Measurements from ENCODE around the gene PRDX3.

Gene PRDX3

DNA sequence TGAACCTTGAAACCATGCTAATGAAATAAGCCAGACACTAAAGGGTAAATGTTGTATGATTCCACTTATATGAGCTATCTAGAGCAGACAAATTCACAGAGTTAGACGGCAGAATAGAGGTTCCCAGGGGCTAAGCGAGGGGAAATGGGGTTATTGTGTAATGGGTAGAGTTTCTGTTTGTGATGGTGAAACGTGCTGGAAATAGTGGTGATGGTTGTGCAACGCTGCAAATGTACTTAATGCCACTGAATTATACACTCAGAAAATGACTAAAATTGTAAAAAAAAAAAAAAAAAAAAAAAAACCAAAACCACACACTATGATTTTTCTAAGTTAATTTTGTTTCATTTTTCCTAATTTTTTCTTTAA is 43.1 kb downstream of the PRDX3 start:
- TF ChIP-seq, protein P1, sequence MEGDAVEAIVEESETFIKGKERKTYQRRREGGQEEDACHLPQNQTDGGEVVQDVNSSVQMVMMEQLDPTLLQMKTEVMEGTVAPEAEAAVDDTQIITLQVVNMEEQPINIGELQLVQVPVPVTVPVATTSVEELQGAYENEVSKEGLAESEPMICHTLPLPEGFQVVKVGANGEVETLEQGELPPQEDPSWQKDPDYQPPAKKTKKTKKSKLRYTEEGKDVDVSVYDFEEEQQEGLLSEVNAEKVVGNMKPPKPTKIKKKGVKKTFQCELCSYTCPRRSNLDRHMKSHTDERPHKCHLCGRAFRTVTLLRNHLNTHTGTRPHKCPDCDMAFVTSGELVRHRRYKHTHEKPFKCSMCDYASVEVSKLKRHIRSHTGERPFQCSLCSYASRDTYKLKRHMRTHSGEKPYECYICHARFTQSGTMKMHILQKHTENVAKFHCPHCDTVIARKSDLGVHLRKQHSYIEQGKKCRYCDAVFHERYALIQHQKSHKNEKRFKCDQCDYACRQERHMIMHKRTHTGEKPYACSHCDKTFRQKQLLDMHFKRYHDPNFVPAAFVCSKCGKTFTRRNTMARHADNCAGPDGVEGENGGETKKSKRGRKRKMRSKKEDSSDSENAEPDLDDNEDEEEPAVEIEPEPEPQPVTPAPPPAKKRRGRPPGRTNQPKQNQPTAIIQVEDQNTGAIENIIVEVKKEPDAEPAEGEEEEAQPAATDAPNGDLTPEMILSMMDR (IDR thresholded peaks at IDR 0.05): no peak
- Mint-ChIP-seq H3K27ac (no peak overlapping the region), H3K4me3 (no peak overlapping the region), H3K4me1 (peaks cover 22% of the 10 kb centered on the region), H3K9me3 (no peaks in the 10 kb centered on the region), H3K27me3 (ENCODE audit: low read depth, poor library complexity) (no peaks in the 10 kb centered on the region), H3K36me3 (ENCODE audit: low read depth) (peaks cover 50% of the 10 kb centered on the region)
- DNase-seq: no peak

DNA sequence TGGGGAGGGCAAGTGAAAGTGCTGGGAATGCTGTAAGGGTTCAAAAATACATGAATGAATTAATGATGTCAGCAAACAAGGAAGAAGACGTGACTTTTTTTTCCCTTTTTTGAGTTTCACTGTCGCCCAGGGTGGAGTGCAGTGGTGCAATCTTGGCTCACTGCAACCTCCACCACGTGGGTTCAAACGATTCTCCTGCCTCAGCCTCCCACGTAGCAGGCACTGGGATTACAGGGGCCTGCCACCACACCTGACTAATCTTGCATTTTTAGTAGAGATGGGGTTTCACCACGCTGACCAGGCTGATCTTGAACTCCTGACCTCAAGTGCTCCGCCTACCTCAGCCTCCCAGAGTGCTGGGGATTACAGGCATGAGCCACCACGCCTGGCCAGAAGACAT is 44.7 kb downstream of the PRDX3 start:
- TF ChIP-seq, protein P1 (IDR thresholded peaks at IDR 0.05): no peak
- DNase-seq: no peak
- peaks cover 60% of the 10 kb centered on the region for H3K36me3 Mint-ChIP-seq (ENCODE audit: low read depth)
- no peaks in the 10 kb centered on the region for H3K27me3 Mint-ChIP-seq (ENCODE audit: low read depth, poor library complexity)
- peaks cover 14% of the 10 kb centered on the region for H3K4me1 Mint-ChIP-seq
- H3K9me3 Mint-ChIP-seq: no peaks in the 10 kb centered on the region
- no peak overlapping the region for H3K4me3 Mint-ChIP-seq
- H3K27ac Mint-ChIP-seq: no peak overlapping the region

DNA sequence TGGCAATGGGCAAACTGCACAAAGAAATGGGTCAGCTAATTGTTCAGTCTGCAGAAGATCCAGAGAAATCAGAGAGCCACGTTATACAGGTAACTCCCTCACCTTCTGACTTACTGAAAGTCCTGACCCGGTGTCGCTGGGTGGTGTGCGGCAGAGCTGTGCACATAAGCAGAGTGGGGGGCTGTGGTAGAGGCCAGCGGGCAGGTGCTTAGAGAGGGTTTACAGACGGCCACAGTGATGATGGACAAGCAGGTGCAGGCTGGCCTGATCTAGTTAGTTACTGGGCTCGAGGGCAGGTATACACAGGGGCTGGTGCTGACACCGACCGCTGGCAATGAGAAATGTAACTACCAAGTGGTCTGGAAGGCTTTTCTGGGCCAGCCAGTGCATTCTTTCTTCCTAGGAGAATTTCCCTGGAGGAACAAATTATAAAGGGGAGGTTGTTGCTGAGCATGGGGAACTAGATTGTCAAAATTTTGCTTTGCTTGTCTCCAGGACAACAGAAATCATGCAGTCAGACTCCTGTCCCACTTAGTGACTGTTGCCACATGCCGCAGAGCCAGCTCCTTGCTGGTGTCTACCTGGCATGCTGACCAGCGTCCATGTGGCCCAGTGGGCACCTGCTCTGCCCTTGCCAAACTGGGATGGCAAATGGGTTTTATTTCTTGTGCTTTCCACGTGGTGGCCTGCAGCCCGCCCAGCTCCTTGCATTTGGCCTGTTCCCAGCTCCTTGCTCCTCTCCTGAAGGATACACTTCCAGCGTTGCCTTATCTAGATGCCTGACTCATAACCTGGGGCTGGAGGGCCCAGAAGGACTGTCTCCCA is 45.9 kb downstream of the PRDX3 start:
- H3K4me3 Mint-ChIP-seq: no peak overlapping the region
- H3K4me1 Mint-ChIP-seq: peaks cover 7% of the 10 kb centered on the region
- H3K27me3 Mint-ChIP-seq (ENCODE audit: low read depth, poor library complexity): no peaks in the 10 kb centered on the region
- H3K27ac Mint-ChIP-seq: peak overlapping the region; percentile 64
- H3K36me3 Mint-ChIP-seq (ENCODE audit: low read depth): peaks cover 62% of the 10 kb centered on the region
- no peaks in the 10 kb centered on the region for H3K9me3 Mint-ChIP-seq
- DNase-seq: no peak
- TF ChIP-seq, protein P1 (IDR thresholded peaks at IDR 0.05): no peak

DNA sequence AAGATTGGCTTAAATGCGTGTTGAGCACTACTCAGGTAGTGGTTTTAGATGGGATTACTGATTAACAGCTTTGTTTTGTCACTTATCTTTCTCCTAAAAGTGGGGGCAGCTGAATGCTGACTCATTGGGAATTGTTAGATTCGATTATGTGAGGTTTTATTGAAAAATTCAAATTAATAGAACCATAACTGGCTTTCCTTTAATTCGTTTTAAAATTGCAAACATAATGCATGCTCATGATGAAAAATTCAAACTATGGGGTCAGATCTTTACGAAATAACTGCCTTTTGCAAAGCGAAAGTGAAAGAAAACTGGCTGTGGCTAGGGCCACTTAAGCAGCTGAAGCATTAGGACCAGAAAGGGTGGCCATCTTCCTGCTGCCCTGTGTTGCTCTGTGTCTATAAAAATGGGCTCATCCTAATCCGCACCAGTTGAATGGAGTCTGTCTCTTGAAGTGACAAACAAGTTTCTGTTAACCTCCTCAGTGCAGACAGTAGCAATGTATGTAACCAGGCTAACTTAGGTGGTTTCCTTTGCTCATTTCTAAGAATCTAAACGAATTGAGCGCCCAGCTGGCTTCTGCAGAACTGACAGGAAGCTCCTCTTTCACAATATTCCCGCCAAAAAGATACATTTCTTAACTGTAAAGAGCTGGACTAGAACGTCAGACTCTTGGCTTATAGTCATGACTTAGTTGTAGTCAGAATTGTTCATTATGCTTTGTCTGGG is 46.9 kb downstream of the PRDX3 start:
- H3K27me3 Mint-ChIP-seq (ENCODE audit: low read depth, poor library complexity): no peaks in the 10 kb centered on the region
- H3K27ac Mint-ChIP-seq: no peak overlapping the region
- H3K36me3 Mint-ChIP-seq (ENCODE audit: low read depth): peaks cover 69% of the 10 kb centered on the region
- no peaks in the 10 kb centered on the region for H3K9me3 Mint-ChIP-seq
- H3K4me3 Mint-ChIP-seq: no peak overlapping the region
- TF ChIP-seq, protein P1 (IDR thresholded peaks at IDR 0.05): no peak
- H3K4me1 Mint-ChIP-seq: peaks cover 7% of the 10 kb centered on the region
- DNase-seq: no peak

DNA sequence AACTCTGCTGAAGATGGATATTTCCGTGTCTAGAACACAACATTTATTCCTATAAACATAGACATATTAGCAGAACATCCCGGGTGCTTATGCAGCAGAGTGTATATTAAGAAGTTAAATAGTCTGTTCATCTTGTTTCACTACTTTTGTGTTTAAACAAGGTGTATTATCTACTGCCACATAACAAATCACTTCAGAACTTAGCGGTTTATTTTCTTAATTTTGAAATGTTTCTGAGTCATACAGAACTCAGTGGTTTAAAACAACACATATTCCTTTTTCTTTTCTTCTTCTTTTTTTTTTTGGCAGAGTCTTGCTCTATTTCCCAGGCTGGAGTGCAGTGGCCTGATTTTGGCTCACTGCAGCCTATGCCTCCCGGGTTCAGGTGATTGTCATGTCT is 48.9 kb downstream of the PRDX3 start:
- Mint-ChIP-seq H3K36me3 (ENCODE audit: low read depth) (peaks cover 74% of the 10 kb centered on the region), H3K4me1 (peaks cover 7% of the 10 kb centered on the region), H3K9me3 (no peaks in the 10 kb centered on the region), H3K27ac (no peak overlapping the region), H3K4me3 (no peak overlapping the region), H3K27me3 (ENCODE audit: low read depth, poor library complexity) (no peaks in the 10 kb centered on the region)
- TF ChIP-seq, protein P1 (IDR thresholded peaks at IDR 0.05): no peak
- DNase-seq: no peak
